HG03520 (cell line): ENCODE measurements around the gene JARID2.

Experiments used
- ATAC-seq: cut with Tn5 transposase; IDR thresholded peaks from one replicate; pipeline ENCODE4 v1.9.1; 2021; ENCODE audit warnings: mild to moderate bottlenecking, moderate library complexity; ENCODE audit not compliant: unreplicated experiment

JARID2 gene

GRCh38 chr6:15431762-15432483 is 186.1 kb downstream of the JARID2 start:
- ATAC-seq: no peak

- no peak for ATAC-seq
These were observed 187.6 kb downstream of the JARID2 start for GRCh38 chr6:15433511-15433861.

GRCh38 chr6:15434263-15434662 is 188.4 kb downstream of the JARID2 start:
- ATAC-seq: no peak

GRCh38 chr6:15434823-15435380 is 189.0 kb downstream of the JARID2 start:
- no peak for ATAC-seq

GRCh38 chr6:15435468-15435867 is 189.6 kb downstream of the JARID2 start:
- no peak for ATAC-seq

- no peak for ATAC-seq
These were observed 190.6 kb downstream of the JARID2 start for GRCh38 chr6:15436451-15436850.

GRCh38 chr6:15437090-15437635 is 191.3 kb downstream of the JARID2 start:
- no peak for ATAC-seq

- no peak for ATAC-seq
These were observed 193.6 kb downstream of the JARID2 start for GRCh38 chr6:15439410-15440025.

- ATAC-seq: no peak
These were observed 194.2 kb downstream of the JARID2 start for GRCh38 chr6:15440040-15440439.

GRCh38 chr6:15441215-15441868 is 195.5 kb downstream of the JARID2 start:
- ATAC-seq: no peak

GRCh38 chr6:15441981-15442380 is 196.1 kb downstream of the JARID2 start:
- ATAC-seq: no peak

- no peak for ATAC-seq
These were observed 196.6 kb downstream of the JARID2 start for GRCh38 chr6:15442467-15442866.

- ATAC-seq: no peak
These were observed 197.4 kb downstream of the JARID2 start for GRCh38 chr6:15443119-15443830.

- ATAC-seq: no peak
These were observed 198.3 kb downstream of the JARID2 start for GRCh38 chr6:15444081-15444731.

- no peak for ATAC-seq
These were observed 199.0 kb downstream of the JARID2 start for GRCh38 chr6:15444881-15445280.

GRCh38 chr6:15447546-15448267 is 201.8 kb downstream of the JARID2 start:
- no peak for ATAC-seq

- ATAC-seq: no peak
These were observed 203.1 kb downstream of the JARID2 start for GRCh38 chr6:15449011-15449410.

GRCh38 chr6:15451738-15452137 is 205.9 kb downstream of the JARID2 start:
- no peak for ATAC-seq

- ATAC-seq: no peak
These were observed 206.5 kb downstream of the JARID2 start for GRCh38 chr6:15452182-15452941.
